ENCODE data around the gene PDGFA.

GRCh38 chr7:450036-450435, 69.6 kb downstream of the PDGFA start:
- TF ChIP-seq CTCF (IDR thresholded peaks at IDR 0.05) (no peak), POLR2A (IDR thresholded peaks at IDR 0.05) (no peak), EP300 (IDR thresholded peaks at IDR 0.05) (no peak)

All from ovary (tissue), 3 donors.